Measurements from ENCODE around the gene BMPR1B.
A peak's percentile ranks its signal among the peaks of the same experiment; 100 is the strongest.

BMPR1B gene

GRCh38 chr4:95020521-95020920 lies 262.8 kb downstream of the BMPR1B start:
- DNase-seq (ENCODE audit: low read depth): no peak
- TF ChIP-seq, protein P1, sequence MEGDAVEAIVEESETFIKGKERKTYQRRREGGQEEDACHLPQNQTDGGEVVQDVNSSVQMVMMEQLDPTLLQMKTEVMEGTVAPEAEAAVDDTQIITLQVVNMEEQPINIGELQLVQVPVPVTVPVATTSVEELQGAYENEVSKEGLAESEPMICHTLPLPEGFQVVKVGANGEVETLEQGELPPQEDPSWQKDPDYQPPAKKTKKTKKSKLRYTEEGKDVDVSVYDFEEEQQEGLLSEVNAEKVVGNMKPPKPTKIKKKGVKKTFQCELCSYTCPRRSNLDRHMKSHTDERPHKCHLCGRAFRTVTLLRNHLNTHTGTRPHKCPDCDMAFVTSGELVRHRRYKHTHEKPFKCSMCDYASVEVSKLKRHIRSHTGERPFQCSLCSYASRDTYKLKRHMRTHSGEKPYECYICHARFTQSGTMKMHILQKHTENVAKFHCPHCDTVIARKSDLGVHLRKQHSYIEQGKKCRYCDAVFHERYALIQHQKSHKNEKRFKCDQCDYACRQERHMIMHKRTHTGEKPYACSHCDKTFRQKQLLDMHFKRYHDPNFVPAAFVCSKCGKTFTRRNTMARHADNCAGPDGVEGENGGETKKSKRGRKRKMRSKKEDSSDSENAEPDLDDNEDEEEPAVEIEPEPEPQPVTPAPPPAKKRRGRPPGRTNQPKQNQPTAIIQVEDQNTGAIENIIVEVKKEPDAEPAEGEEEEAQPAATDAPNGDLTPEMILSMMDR (IDR thresholded peaks at IDR 0.05; ENCODE audit: insufficient read depth, low read depth, low read length, missing control alignments): no peak
- H3K4me3 ChIP-seq (ENCODE audit: low read length): no peak overlapping the region

- H3K4me3 ChIP-seq (ENCODE audit: low read length): no peak overlapping the region
- DNase-seq (ENCODE audit: low read depth): peak; percentile 14
- TF ChIP-seq, protein P1 (IDR thresholded peaks at IDR 0.05; ENCODE audit: insufficient read depth, low read depth, low read length, missing control alignments): no peak
Measured at GRCh38 chr4:95021099-95021498, 263.3 kb downstream of the BMPR1B start.

- DNase-seq (ENCODE audit: low read depth): peak; percentile 42
- H3K4me3 ChIP-seq (ENCODE audit: low read length): no peak overlapping the region
- TF ChIP-seq, protein P1 (IDR thresholded peaks at IDR 0.05; ENCODE audit: insufficient read depth, low read depth, low read length, missing control alignments): no peak
Measured at GRCh38 chr4:95023110-95023509, 265.4 kb downstream of the BMPR1B start.

GRCh38 chr4:95027905-95028618 lies 270.3 kb downstream of the BMPR1B start:
- DNase-seq (ENCODE audit: low read depth): no peak
- TF ChIP-seq, protein P1 (IDR thresholded peaks at IDR 0.05; ENCODE audit: insufficient read depth, low read depth, low read length, missing control alignments): no peak
- H3K4me3 ChIP-seq (ENCODE audit: low read length): no peak overlapping the region

- no peak for DNase-seq (ENCODE audit: low read depth)
- H3K4me3 ChIP-seq (ENCODE audit: low read length): no peak overlapping the region
- TF ChIP-seq, protein P1 (IDR thresholded peaks at IDR 0.05; ENCODE audit: insufficient read depth, low read depth, low read length, missing control alignments): no peak
Measured at GRCh38 chr4:95038791-95039190, 281.0 kb downstream of the BMPR1B start.

DNA sequence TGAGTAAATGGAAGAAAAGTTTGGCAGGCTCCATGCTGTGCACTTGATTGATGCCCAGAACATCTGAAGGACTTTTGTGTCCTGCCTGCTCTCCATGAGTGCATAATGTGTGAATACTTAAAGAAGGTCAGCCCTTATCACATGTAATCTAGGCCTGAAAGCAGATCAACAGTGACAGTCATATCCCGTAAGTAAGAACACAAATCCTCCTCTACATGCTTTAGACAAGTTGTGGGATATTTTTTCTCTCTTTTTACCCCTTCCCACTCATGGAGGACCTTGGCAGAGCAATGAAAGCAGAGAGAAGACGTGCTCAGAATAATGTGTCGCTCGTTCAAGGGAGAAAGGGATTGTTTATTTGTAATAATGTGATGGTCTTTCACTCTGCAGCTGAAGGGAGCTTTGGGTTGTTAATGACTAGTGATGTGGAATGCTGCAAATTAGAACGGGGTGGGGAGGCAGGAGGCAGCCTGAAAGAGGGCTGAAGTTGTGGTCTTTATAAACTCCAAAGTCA lies 286.6 kb downstream of the BMPR1B start:
- no peak overlapping the region for H3K4me3 ChIP-seq (ENCODE audit: low read length)
- TF ChIP-seq, protein P1 (IDR thresholded peaks at IDR 0.05; ENCODE audit: insufficient read depth, low read depth, low read length, missing control alignments): no peak
- no peak for DNase-seq (ENCODE audit: low read depth)

DNA sequence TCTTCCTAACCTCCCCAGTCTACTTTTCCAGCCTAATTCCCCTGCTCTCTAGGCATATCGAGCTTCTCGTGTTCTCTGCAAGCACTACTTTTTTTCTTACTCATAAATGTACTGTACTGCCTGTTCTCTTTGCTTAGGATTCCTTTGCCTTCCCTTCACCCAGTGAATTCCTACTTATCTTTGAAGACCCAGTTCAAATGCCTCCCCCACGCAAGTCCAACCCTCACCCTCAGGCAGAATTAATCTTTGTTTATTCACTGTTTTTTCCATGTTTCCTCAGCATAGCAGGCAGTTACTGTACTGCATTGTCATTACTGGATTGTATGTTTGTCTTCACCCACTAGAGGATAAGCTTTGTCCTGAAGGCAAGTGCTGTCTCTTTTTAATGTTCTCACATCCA lies 287.7 kb downstream of the BMPR1B start:
- peak; percentile 9 for DNase-seq (ENCODE audit: low read depth)
- TF ChIP-seq, protein P1 (IDR thresholded peaks at IDR 0.05; ENCODE audit: insufficient read depth, low read depth, low read length, missing control alignments): no peak
- no peak overlapping the region for H3K4me3 ChIP-seq (ENCODE audit: low read length)
